ENCODE data around the gene IL3RA. TPM values are rescaled to one million over a fixed set of nuclear protein-coding genes. Genes with fewer than 3 reads are reported as not detected.
"Not testable (repeated sequence)": the region's sequence is repeated elsewhere in the genome, so short reads cannot be mapped to it uniquely, and the experiment has no call there.

IL3RA gene
- total RNA-seq, 1 experiment from 2014 or later, result not detected

- H3K9me3 ChIP-seq, result peaks cover 21% of the 10 kb centered on the region
- no peak for DNase-seq
- Mint-ChIP-seq H3K4me3 (ENCODE audit: unreplicated experiment) (no peak overlapping the region), H3K27me3 (ENCODE audit: insufficient read depth, unreplicated experiment) (no peaks in the 10 kb centered on the region), H3K4me1 (ENCODE audit: low read depth, unreplicated experiment) (peaks cover 9% of the 10 kb centered on the region), H3K27ac (ENCODE audit: unreplicated experiment) (no peak overlapping the region), H3K36me3 (ENCODE audit: insufficient read depth, unreplicated experiment) (peaks cover 80% of the 10 kb centered on the region), H3K9me3 (ENCODE audit: unreplicated experiment) (peaks cover 36% of the 10 kb centered on the region)
- no peak overlapping the region for H3K4me3 ChIP-seq (ENCODE audit: low read depth, low read length)
- no peaks in the 10 kb centered on the region for H3K27me3 ChIP-seq (replicated peaks; ENCODE audit: control insufficient read depth, insufficient read depth, low read length)
- intact Hi-C loops (cut with micrococcal nuclease; ENCODE audit: unreplicated experiment), result no loop called here
- POLR2A ChIA-PET, result no interaction called here
- H3K4me1 ChIP-seq, result no peaks in the 10 kb centered on the region
- TF ChIP-seq, protein P1, sequence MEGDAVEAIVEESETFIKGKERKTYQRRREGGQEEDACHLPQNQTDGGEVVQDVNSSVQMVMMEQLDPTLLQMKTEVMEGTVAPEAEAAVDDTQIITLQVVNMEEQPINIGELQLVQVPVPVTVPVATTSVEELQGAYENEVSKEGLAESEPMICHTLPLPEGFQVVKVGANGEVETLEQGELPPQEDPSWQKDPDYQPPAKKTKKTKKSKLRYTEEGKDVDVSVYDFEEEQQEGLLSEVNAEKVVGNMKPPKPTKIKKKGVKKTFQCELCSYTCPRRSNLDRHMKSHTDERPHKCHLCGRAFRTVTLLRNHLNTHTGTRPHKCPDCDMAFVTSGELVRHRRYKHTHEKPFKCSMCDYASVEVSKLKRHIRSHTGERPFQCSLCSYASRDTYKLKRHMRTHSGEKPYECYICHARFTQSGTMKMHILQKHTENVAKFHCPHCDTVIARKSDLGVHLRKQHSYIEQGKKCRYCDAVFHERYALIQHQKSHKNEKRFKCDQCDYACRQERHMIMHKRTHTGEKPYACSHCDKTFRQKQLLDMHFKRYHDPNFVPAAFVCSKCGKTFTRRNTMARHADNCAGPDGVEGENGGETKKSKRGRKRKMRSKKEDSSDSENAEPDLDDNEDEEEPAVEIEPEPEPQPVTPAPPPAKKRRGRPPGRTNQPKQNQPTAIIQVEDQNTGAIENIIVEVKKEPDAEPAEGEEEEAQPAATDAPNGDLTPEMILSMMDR (IDR thresholded peaks at IDR 0.05; ENCODE audit: insufficient read depth in 1 of 2, low read depth in 1 of 2, low read length in 1 of 2, severe bottlenecking in 1 of 2, unreplicated experiment in 1 of 2), result no peak
- no TSS peak for BruUV-seq (replicated peaks)
- H3K36me3 ChIP-seq (ENCODE audit: control insufficient read depth, insufficient read depth, low read length), result no peaks in the 10 kb centered on the region; the same call in 1 of the 2 replicates
- CTCF ChIA-PET, result no interaction called here
Observed at GRCh38 chrX:1424147-1424851, 87.7 kb downstream of the IL3RA start.

- Histone ChIP-seq H3K36me3 (ENCODE audit: control insufficient read depth, insufficient read depth, low read length) (no peaks in the 10 kb centered on the region; the same call in 1 of the 2 replicates), H3K9me3 (peaks cover 21% of the 10 kb centered on the region), H3K27me3 (replicated peaks; ENCODE audit: control insufficient read depth, insufficient read depth, low read length) (no peaks in the 10 kb centered on the region), H3K4me1 (no peaks in the 10 kb centered on the region), H3K4me3 (ENCODE audit: low read depth, low read length) (no peak overlapping the region)
- Mint-ChIP-seq H3K4me1 (ENCODE audit: low read depth, unreplicated experiment) (peaks cover 1% of the 10 kb centered on the region), H3K27me3 (ENCODE audit: insufficient read depth, unreplicated experiment) (no peaks in the 10 kb centered on the region), H3K9me3 (ENCODE audit: unreplicated experiment) (peaks cover 26% of the 10 kb centered on the region), H3K36me3 (ENCODE audit: insufficient read depth, unreplicated experiment) (peaks cover 69% of the 10 kb centered on the region), H3K27ac (ENCODE audit: unreplicated experiment) (no peak overlapping the region), H3K4me3 (ENCODE audit: unreplicated experiment) (no peak overlapping the region)
- TF ChIP-seq, protein P1 (IDR thresholded peaks at IDR 0.05; ENCODE audit: insufficient read depth in 1 of 2, low read depth in 1 of 2, low read length in 1 of 2, severe bottlenecking in 1 of 2, unreplicated experiment in 1 of 2), result no peak
- ChIA-PET CTCF (no interaction called here), POLR2A (no interaction called here)
- intact Hi-C loops (cut with micrococcal nuclease; ENCODE audit: unreplicated experiment), result no loop called here
- BruUV-seq (replicated peaks), result no TSS peak
- DNase-seq, result no peak
Observed at GRCh38 chrX:1425381-1425780, 88.8 kb downstream of the IL3RA start.

DNA sequence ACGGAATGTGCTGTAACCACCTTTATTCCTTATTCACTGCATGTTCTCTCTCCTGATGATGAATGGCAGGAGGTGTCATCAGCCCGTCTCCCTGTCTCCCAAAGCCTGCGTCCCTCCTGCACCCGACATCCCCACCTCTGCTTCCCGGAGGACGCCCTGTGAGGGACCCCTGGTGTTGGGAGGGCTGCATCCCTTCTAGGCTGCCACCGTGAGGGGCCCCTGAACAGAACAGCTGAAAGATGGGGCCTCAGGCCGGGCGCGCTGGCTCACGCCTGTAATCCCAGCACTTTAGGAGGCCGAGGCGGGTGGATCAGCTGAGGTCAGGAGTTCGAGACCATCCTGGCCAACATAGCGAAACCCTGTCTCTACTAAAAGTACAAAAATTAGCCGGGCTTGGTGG lies 89.7 kb downstream of the IL3RA start:
- CTCF ChIA-PET, result not testable (repeated sequence)

More for the DNA sequence above, 89.7 kb downstream of the IL3RA start:
- H3K4me3 Mint-ChIP-seq (ENCODE audit: unreplicated experiment); BruUV-seq (replicated peaks); DNase-seq; H3K27me3 Mint-ChIP-seq (ENCODE audit: insufficient read depth, unreplicated experiment); H3K4me1 ChIP-seq; H3K27ac Mint-ChIP-seq (ENCODE audit: unreplicated experiment); POLR2A ChIA-PET; H3K4me1 Mint-ChIP-seq (ENCODE audit: low read depth, unreplicated experiment); intact Hi-C loops (cut with micrococcal nuclease; ENCODE audit: unreplicated experiment); H3K4me3 ChIP-seq (ENCODE audit: low read depth, low read length); H3K27me3 ChIP-seq (replicated peaks; ENCODE audit: control insufficient read depth, insufficient read depth, low read length); H3K36me3 ChIP-seq (ENCODE audit: control insufficient read depth, insufficient read depth, low read length): not testable (repeated sequence)
- Mint-ChIP-seq H3K9me3 (ENCODE audit: unreplicated experiment) (peaks cover 23% of the 10 kb centered on the region), H3K36me3 (ENCODE audit: insufficient read depth, unreplicated experiment) (peaks cover 60% of the 10 kb centered on the region)
- H3K9me3 ChIP-seq, result peaks cover 19% of the 10 kb centered on the region

Data from Caco-2 (cell line).